ENCODE results near the gene OR5C1.
"Not testable (repeated sequence)": the region's sequence is repeated elsewhere in the genome, so short reads cannot be mapped to it uniquely, and the experiment has no call there.

DNA sequence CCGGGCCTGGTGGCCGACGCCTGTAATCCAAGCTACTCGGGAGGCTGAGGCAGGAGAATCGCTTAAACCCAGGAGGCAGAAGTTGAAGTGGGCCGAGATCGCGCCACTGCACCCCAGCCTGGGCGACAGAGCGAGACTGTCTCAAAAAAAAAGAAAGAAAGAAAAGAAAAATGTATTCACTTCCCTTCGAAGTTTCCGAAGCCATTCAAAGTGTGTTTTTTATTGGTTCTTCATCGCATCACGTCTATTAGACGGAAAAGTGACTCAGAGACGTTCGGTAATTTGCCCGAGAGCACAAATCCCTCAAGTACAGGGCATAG, 40.2 kb downstream of the OR5C1 start:
- not testable (repeated sequence) for TF ChIP-seq RAD21 (IDR thresholded peaks at IDR 0.05); JUND (IDR thresholded peaks at IDR 0.05); EGR1 (IDR thresholded peaks at IDR 0.05; ENCODE audit: low read depth in 2 of 2)
- TF ChIP-seq, protein P1, sequence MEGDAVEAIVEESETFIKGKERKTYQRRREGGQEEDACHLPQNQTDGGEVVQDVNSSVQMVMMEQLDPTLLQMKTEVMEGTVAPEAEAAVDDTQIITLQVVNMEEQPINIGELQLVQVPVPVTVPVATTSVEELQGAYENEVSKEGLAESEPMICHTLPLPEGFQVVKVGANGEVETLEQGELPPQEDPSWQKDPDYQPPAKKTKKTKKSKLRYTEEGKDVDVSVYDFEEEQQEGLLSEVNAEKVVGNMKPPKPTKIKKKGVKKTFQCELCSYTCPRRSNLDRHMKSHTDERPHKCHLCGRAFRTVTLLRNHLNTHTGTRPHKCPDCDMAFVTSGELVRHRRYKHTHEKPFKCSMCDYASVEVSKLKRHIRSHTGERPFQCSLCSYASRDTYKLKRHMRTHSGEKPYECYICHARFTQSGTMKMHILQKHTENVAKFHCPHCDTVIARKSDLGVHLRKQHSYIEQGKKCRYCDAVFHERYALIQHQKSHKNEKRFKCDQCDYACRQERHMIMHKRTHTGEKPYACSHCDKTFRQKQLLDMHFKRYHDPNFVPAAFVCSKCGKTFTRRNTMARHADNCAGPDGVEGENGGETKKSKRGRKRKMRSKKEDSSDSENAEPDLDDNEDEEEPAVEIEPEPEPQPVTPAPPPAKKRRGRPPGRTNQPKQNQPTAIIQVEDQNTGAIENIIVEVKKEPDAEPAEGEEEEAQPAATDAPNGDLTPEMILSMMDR (IDR thresholded peaks at IDR 0.05; ENCODE audit: low read depth, low read length, missing input control): not testable (repeated sequence)
- TF ChIP-seq, protein P2, sequence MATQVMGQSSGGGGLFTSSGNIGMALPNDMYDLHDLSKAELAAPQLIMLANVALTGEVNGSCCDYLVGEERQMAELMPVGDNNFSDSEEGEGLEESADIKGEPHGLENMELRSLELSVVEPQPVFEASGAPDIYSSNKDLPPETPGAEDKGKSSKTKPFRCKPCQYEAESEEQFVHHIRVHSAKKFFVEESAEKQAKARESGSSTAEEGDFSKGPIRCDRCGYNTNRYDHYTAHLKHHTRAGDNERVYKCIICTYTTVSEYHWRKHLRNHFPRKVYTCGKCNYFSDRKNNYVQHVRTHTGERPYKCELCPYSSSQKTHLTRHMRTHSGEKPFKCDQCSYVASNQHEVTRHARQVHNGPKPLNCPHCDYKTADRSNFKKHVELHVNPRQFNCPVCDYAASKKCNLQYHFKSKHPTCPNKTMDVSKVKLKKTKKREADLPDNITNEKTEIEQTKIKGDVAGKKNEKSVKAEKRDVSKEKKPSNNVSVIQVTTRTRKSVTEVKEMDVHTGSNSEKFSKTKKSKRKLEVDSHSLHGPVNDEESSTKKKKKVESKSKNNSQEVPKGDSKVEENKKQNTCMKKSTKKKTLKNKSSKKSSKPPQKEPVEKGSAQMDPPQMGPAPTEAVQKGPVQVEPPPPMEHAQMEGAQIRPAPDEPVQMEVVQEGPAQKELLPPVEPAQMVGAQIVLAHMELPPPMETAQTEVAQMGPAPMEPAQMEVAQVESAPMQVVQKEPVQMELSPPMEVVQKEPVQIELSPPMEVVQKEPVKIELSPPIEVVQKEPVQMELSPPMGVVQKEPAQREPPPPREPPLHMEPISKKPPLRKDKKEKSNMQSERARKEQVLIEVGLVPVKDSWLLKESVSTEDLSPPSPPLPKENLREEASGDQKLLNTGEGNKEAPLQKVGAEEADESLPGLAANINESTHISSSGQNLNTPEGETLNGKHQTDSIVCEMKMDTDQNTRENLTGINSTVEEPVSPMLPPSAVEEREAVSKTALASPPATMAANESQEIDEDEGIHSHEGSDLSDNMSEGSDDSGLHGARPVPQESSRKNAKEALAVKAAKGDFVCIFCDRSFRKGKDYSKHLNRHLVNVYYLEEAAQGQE (IDR thresholded peaks at IDR 0.05): not testable (repeated sequence)

Data from liver (tissue), 3 donors.